CD4-positive, alpha-beta T cell treated with Interleukin-6 for 4 hours (primary cell): ENCODE data around the gene C1QL1.
"Not testable (repeated sequence)": the region's sequence is repeated elsewhere in the genome, so short reads cannot be mapped to it uniquely, and the experiment has no call there.

Experiments used
- DNase-seq: peaks from one replicate; pipeline ENCODE4 v3.0.0-alpha.2; 2020; ENCODE audit warnings: mixed read lengths

Gene C1QL1

DNA sequence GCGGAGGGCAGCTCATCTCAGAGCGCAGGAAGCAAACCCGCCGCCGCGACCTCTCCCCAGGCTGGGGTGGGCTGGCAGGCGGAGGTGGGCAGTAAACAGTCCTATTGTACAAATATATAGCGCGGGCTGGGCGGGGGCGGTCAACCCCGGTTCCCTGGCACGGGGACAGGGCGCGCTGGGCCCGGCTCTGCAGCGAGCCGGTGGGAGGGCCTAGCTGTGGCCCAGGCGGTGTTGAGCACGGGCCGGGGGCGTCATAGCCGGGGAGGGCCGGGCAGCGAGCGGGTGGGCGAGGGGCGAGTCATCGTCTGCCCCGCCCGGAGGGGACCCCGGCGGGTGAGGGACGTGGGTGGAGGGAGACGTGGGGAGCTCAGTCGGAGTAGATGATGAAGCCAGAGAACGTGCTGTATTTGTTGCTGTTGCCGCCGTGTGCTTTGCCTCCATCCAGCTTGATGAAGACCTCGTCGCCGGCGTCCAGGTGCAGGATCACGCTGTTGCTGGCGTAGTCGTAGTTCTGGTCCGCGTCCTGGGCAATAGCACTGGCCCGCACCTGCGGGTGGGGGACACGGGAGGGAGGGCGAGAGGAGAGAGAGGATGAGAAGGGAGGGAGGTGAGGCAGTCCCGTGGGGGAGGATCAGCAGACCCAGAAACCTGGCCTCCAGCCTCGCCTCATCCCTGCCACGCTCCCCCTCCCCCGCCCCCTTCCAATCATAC is 8.1 kb downstream of the C1QL1 start:
- DNase-seq = no peak

GRCh38 chr17:44956998-44957981 is 10.8 kb downstream of the C1QL1 start:
- no peak for DNase-seq

DNA sequence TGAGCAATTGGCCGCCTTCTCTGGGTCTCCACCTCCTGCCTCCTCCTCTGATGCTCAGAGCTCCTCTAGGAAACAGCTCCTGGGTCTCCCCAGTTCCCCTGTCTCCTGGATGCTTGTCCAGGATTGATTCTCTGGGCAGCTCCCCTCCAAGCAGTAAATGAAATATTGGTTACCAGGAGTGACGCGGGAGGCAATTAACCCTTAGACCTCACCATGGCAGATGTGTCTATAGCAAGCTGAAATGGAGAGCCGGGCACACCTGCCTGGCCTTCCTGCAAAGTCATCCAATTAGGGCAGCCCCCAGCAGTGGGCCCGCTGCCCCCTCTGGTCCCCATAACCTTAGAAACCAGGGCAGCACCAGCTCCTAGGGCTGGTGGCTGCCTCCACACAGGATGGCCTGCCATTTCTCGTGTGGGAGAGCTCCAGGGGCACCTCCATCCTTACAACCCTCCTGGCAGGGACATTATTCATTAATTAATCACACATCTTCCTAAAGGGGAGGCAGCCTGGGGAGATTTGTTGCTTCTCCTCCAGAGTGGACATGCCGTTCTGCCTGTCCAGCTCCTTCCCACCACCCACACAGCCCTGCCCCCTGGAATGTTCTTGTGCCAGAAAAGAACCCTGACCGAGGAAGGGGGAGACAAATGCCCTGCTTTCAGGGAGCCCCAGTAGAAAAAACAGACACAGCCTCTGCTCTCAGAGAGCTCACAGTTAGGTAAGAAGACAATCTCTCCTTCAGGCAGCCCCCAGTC is 12.3 kb downstream of the C1QL1 start:
- DNase-seq = no peak

DNA sequence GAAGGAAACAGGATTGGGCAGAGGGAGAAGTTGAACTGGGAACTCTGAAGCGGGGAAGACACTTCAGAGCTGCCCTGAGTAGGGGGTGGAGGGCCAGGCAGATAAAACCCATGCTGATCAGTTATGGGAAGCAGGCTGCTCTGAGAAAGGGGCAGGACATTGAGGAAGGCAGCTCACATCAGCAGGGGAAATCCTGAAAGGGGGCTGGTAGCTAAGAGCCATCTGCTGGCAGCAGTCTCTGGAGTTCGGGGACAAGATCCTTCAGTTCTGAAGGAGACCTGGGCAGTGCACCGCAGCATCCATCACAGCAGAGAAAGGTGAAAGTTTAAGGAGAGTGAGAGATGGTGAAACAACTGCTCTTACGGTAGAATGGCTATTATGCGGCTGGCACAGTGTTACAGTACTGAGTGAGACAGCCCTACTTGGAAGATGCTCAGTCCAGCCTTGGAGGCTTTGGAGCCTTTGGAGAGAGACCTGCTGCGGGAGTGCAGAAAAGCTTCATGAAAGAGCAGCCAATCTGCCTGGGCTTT is 15.1 kb downstream of the C1QL1 start:
- no peak for DNase-seq

- no peak for DNase-seq
Measured at GRCh38 chr17:44948315-44948795, 19.7 kb downstream of the C1QL1 start.

DNA sequence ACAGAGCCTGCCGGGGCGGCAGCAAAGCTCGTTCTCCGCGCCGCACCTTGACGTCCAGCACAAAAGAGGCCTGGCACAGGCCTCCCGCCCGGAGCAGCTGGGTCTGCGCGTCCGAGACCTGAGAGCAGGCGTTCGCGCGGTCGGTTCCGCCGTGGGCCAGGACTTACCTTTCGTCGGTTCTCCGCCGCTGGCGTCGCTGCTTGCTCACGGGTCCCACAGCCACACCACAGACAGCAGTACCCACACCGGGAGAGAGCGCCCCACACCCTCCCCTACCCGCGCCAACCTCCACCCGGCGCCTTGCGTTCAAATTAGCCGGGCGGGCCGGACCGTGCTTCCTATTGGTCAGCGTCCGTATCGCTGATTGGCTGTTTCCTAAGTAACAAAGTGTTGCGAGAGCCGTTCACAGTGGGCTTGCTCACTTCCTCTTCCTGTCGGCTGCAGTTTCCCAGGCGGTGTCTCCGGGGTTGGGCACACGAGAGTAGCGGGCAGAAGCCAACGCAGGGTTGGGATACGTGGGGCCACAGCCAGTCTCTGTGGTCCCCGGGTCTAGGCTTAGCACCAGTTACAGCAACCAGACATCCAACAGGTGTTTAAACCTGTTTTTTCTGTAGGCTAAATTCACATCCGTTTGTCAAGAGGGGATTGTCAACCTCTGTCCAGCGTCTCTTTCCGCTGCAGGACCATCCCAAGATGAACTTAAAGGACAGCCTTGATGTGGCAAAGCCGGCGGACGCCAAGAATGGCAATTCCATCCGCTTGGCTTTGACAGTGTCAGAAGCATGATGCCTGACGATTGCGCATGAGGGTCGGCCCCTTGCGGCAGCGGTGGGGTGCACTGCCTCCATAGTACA is 20.4 kb downstream of the C1QL1 start, which contains the start of gene KIF18B:
Gene KIF18B (minus strand): TSS at position 313 of the 854 bp plus-strand sequence. CDS start 11,429 bp downstream, outside the sequence.
- peak; percentile 88 for DNase-seq

DNA sequence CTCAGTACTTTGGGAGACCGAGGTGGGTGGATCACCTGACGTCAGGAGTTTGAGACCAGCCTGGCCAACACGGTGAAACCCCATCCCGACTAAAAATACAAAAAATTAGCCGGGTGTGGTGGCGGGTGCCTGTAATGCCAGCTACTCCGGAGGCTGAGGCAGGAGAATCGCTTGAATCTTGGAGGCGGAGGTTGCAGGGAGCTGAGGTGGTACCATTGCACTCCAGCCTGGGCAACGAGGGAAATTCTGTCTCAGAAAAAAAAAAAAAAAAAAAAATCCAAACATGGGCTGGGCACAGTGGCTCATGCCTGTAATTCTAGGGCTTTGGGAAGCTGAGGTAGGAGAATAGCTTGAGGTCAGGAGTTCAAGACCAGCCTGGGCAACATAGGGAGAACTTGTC is 22.5 kb downstream of the C1QL1 start:
- not testable (repeated sequence) for DNase-seq

GRCh38 chr17:44942456-44942855 is 25.6 kb downstream of the C1QL1 start:
- no peak for DNase-seq

- DNase-seq = no peak
Measured at GRCh38 chr17:44941712-44942331, 26.3 kb downstream of the C1QL1 start.

GRCh38 chr17:44940768-44941167 is 27.3 kb downstream of the C1QL1 start:
- DNase-seq = no peak

DNA sequence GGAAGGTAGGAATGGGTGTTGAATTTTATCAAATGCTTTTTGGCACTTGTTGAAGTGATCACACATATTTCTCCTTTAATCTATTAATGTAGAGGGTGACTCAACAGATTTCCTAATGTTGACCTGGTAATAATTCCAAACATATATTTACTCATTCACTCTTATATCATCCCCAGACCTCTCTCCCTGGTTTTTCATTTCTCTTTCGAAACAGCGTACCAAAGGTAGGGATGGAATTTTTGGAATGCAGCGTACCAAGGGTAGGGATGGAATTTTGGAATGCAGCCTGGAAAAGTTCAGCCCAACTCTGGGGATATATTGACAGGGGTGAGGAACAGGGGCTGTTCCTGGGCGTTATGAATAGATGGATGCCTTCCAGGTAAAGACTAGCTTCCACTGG is 27.8 kb downstream of the C1QL1 start:
- DNase-seq = no peak

DNA sequence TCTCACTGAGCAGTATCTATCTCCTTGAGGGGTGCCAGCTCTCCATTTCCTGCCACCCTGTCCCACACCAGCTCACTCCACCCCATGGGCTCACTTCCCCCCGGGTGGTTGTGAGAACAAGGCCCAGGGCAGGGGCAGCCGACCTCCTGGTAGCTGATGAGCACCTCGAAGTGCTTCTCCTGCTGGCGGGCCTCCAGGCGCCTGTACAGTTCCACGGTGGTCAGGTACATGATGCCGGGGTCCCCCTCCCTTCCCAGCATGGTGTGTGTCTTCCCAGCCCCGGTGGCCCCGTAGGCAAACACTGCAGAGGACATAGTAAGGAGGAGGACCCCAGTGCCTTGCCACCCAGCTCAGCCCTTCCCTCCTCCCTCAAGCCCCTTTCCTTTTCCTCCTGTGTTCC is 33.0 kb downstream of the C1QL1 start:
- DNase-seq = no peak

DNA sequence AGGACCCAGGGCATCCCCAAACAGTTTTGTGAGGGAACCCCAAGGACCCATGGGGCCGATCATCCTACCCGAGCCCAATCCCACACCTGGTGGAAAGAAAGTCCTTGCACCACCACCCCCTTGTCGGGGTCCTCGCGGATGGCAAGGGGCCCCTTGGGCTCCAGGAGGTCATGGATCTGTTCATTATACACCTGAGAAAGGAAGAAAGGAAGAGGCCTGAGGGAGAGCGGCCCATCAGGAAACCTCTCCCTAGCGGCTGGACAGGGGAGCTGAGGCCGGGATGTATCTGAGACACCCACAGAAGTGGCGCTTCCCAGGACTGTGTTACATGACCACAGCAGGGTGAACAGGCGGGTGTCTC is 33.4 kb downstream of the C1QL1 start:
- DNase-seq = no peak

DNA sequence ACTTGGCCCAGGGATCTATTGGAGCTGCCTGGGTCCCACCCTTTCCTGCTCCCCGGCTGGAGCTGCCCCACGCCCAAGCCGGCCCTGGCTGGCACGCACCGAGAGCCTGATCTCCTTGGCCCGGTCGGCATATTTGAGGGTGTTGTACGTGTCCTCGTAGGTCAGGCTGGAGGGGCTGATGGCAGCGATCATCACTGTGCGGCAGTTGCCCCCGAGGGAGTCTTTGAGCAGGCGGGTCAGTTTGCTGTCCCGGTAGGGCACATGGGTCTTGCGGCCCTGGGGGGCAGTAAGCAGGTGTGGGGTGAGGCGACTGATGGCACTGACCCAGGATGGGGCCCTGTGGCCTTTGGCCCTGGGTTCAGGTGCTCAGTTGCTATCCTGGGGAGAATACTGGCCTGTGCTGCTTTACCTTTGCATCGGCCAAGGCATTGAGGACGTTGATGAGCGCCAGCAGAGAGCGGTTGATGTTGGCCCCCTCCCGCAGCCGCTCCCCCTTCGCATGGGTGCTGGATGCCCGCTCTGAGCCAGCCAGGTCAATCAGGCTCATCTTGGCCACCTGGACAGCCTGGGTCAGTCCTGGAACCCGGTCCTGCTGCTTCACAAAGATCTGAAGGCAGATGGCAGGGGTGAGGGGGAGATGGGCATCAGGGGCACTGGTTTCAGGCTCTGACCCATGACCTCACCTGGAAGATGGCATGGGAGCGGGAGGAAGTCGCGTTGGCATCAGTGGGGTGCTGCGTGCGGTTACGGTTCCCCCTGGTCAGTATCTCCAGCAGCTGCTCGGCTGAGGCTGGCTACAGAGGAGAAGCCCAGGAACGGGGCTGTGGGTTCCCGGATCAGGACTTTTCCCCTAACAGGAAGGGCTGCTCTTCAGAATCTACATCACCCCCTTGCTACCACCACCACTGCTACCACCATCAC is 34.0 kb downstream of the C1QL1 start:
- DNase-seq = no peak

DNA sequence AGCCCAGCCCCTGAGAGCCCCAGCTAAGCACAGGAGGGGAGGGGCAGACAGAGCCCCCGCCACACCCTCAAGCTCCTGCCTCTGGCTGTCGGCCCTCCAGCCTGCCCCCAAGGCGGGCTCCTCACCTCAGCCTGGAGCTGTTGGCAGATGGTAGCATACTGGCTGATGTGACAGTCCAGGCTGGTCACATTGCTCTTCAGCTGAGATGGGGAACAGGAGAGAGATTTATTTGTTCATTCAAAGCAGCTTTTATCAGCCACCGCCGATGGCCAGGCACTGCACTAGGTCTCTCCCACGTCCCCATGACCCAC is 35.4 kb downstream of the C1QL1 start:
- no peak for DNase-seq

DNA sequence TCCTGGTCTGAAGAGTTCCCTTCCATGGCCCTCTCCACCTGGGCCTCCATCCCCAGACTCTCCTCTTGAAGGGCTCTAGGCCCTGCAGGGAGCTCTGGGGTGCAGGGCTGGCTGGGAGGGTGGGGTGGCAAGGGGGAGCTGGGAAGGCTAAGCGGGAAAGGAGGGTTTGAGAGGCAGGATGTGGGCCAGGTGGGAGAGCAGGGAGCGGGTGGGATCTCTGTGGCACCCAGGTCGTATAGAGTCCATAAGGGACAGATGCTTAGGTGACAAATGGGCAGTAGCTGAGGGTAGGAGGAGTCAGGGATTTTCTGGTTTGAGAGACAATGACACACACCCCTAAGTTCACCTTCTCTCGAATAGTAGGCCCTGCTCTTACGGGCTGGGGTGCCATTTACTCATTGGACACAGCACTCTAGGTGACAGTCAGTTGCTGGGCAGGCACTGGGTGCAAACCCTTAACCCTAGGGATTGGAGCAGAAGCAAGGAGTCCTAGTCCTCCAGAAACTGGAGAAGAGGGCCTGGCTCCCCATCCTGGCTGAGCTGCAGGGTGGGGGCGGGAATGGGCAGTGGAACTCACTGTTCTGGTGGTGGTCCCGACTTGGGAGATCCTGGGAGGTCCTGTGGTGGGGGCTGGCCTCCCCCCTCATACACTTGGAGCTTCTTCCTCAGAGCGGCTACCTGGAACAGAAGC is 35.9 kb downstream of the C1QL1 start:
- DNase-seq = no peak

GRCh38 chr17:44931376-44931775 is 36.7 kb downstream of the C1QL1 start:
- DNase-seq = no peak

DNA sequence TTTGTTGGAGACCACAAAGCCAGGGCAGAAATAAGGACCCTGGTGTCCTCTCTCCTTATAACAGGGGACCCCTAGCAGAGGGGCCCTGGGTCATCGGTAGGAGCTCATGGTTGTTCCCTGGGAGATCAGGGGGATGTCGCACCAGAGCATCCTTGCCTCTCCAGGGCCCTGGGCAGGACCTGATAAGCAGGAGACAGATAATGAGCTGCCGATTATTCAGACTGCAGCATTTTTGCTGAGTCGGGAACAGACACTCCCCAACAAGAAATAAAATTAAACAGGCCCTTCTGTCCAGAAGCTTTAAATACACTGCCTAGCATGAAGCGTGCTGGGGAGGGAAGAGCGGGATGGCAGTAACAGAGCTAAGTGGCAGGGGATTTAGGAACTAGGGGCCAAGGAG is 37.4 kb downstream of the C1QL1 start:
- no peak for DNase-seq

- no peak for DNase-seq
Measured at GRCh38 chr17:44928950-44929720, 39.0 kb downstream of the C1QL1 start.
